ENCODE data around the gene CDSN.

Gene CDSN

GRCh38 chr6:31092769-31093505 lies 27.3 kb downstream of the CDSN start:
- no peaks in the 10 kb centered on the region for H3K9me3 ChIP-seq (ENCODE audit: control insufficient read depth, low read length)
- no peaks in the 10 kb centered on the region for H3K36me3 ChIP-seq (ENCODE audit: control insufficient read depth, insufficient read depth, low read length, severe bottlenecking)
- DNase-seq (ENCODE audit: low read depth) = no peak
- peaks cover 3% of the 10 kb centered on the region for H3K27me3 ChIP-seq (replicated peaks; ENCODE audit: control insufficient read depth, insufficient read depth, low read length)
- no peaks in the 10 kb centered on the region for H3K4me1 ChIP-seq (ENCODE audit: control insufficient read depth, insufficient read depth, low read length)
- H3K4me3 ChIP-seq (ENCODE audit: low read length) = no peak overlapping the region
- H3K9ac ChIP-seq (ENCODE audit: low read length) = no peak overlapping the region

GRCh38 chr6:31092238-31092637 lies 28.0 kb downstream of the CDSN start:
- H3K4me1 ChIP-seq (ENCODE audit: control insufficient read depth, insufficient read depth, low read length) = peaks cover 2% of the 10 kb centered on the region
- DNase-seq (ENCODE audit: low read depth) = no peak
- no peak overlapping the region for H3K4me3 ChIP-seq (ENCODE audit: low read length)
- H3K36me3 ChIP-seq (ENCODE audit: control insufficient read depth, insufficient read depth, low read length, severe bottlenecking) = no peaks in the 10 kb centered on the region
- H3K9me3 ChIP-seq (ENCODE audit: control insufficient read depth, low read length) = no peaks in the 10 kb centered on the region
- H3K9ac ChIP-seq (ENCODE audit: low read length) = no peak overlapping the region
- H3K27me3 ChIP-seq (replicated peaks; ENCODE audit: control insufficient read depth, insufficient read depth, low read length) = peaks cover 3% of the 10 kb centered on the region

GRCh38 chr6:31091680-31092079 lies 28.6 kb downstream of the CDSN start:
- Histone ChIP-seq H3K9ac (ENCODE audit: low read length) (no peak overlapping the region), H3K4me1 (ENCODE audit: control insufficient read depth, insufficient read depth, low read length) (peaks cover 8% of the 10 kb centered on the region), H3K27me3 (replicated peaks; ENCODE audit: control insufficient read depth, insufficient read depth, low read length) (peaks cover 3% of the 10 kb centered on the region), H3K9me3 (ENCODE audit: control insufficient read depth, low read length) (no peaks in the 10 kb centered on the region), H3K4me3 (ENCODE audit: low read length) (no peak overlapping the region), H3K36me3 (ENCODE audit: control insufficient read depth, insufficient read depth, low read length, severe bottlenecking) (no peaks in the 10 kb centered on the region)
- DNase-seq (ENCODE audit: low read depth) = no peak

- Histone ChIP-seq H3K9ac (ENCODE audit: low read length) (no peak overlapping the region), H3K36me3 (ENCODE audit: control insufficient read depth, insufficient read depth, low read length, severe bottlenecking) (no peaks in the 10 kb centered on the region), H3K4me3 (ENCODE audit: low read length) (no peak overlapping the region), H3K9me3 (ENCODE audit: control insufficient read depth, low read length) (no peaks in the 10 kb centered on the region), H3K27me3 (replicated peaks; ENCODE audit: control insufficient read depth, insufficient read depth, low read length) (peaks cover 3% of the 10 kb centered on the region), H3K4me1 (ENCODE audit: control insufficient read depth, insufficient read depth, low read length) (peaks cover 13% of the 10 kb centered on the region)
- DNase-seq (ENCODE audit: low read depth) = no peak
Observed at GRCh38 chr6:31090973-31091364, 29.3 kb downstream of the CDSN start.

- no peaks in the 10 kb centered on the region for H3K36me3 ChIP-seq (ENCODE audit: control insufficient read depth, insufficient read depth, low read length, severe bottlenecking)
- H3K4me3 ChIP-seq (ENCODE audit: low read length) = no peak overlapping the region
Observed at GRCh38 chr6:31090275-31090972, 29.8 kb downstream of the CDSN start.

GRCh38 chr6:31087494-31088089 lies 32.7 kb downstream of the CDSN start:
- Histone ChIP-seq H3K4me1 (ENCODE audit: control insufficient read depth, insufficient read depth, low read length) (peaks cover 22% of the 10 kb centered on the region), H3K9ac (ENCODE audit: low read length) (peak overlapping the region; percentile 60), H3K36me3 (ENCODE audit: control insufficient read depth, insufficient read depth, low read length, severe bottlenecking) (no peaks in the 10 kb centered on the region), H3K4me3 (ENCODE audit: low read length) (peak overlapping the region; percentile 9), H3K9me3 (ENCODE audit: control insufficient read depth, low read length) (no peaks in the 10 kb centered on the region), H3K27me3 (replicated peaks; ENCODE audit: control insufficient read depth, insufficient read depth, low read length) (no peaks in the 10 kb centered on the region)
- peak; percentile 98 for DNase-seq (ENCODE audit: low read depth)

More at GRCh38 chr6:31090275-31090972, 29.8 kb downstream of the CDSN start:
- H3K4me1 ChIP-seq (ENCODE audit: control insufficient read depth, insufficient read depth, low read length) = peaks cover 13% of the 10 kb centered on the region
- H3K9ac ChIP-seq (ENCODE audit: low read length) = no peak overlapping the region
- no peak for DNase-seq (ENCODE audit: low read depth)
- no peaks in the 10 kb centered on the region for H3K9me3 ChIP-seq (ENCODE audit: control insufficient read depth, low read length)
- H3K27me3 ChIP-seq (replicated peaks; ENCODE audit: control insufficient read depth, insufficient read depth, low read length) = peaks cover 3% of the 10 kb centered on the region

- no peaks in the 10 kb centered on the region for H3K9me3 ChIP-seq (ENCODE audit: control insufficient read depth, low read length)
- H3K4me3 ChIP-seq (ENCODE audit: low read length) = peak overlapping the region; percentile 35
- H3K4me1 ChIP-seq (ENCODE audit: control insufficient read depth, insufficient read depth, low read length) = peaks cover 22% of the 10 kb centered on the region
- DNase-seq (ENCODE audit: low read depth) = peak; percentile 62
- H3K9ac ChIP-seq (ENCODE audit: low read length) = peak overlapping the region; percentile 60
- no peaks in the 10 kb centered on the region for H3K27me3 ChIP-seq (replicated peaks; ENCODE audit: control insufficient read depth, insufficient read depth, low read length)
- H3K36me3 ChIP-seq (ENCODE audit: control insufficient read depth, insufficient read depth, low read length, severe bottlenecking) = no peaks in the 10 kb centered on the region
Observed at GRCh38 chr6:31086788-31087440, 33.3 kb downstream of the CDSN start.

- Histone ChIP-seq H3K4me3 (ENCODE audit: low read length) (no peak overlapping the region), H3K9ac (ENCODE audit: low read length) (no peak overlapping the region), H3K4me1 (ENCODE audit: control insufficient read depth, insufficient read depth, low read length) (peaks cover 22% of the 10 kb centered on the region), H3K36me3 (ENCODE audit: control insufficient read depth, insufficient read depth, low read length, severe bottlenecking) (no peaks in the 10 kb centered on the region), H3K27me3 (replicated peaks; ENCODE audit: control insufficient read depth, insufficient read depth, low read length) (no peaks in the 10 kb centered on the region), H3K9me3 (ENCODE audit: control insufficient read depth, low read length) (no peaks in the 10 kb centered on the region)
- DNase-seq (ENCODE audit: low read depth) = peak; percentile 63
Observed at GRCh38 chr6:31083742-31084354, 36.4 kb downstream of the CDSN start.

- H3K4me1 ChIP-seq (ENCODE audit: control insufficient read depth, insufficient read depth, low read length) = peaks cover 17% of the 10 kb centered on the region
- no peak overlapping the region for H3K4me3 ChIP-seq (ENCODE audit: low read length)
- no peaks in the 10 kb centered on the region for H3K9me3 ChIP-seq (ENCODE audit: control insufficient read depth, low read length)
- H3K9ac ChIP-seq (ENCODE audit: low read length) = no peak overlapping the region
- no peaks in the 10 kb centered on the region for H3K27me3 ChIP-seq (replicated peaks; ENCODE audit: control insufficient read depth, insufficient read depth, low read length)
- DNase-seq (ENCODE audit: low read depth) = no peak
- H3K36me3 ChIP-seq (ENCODE audit: control insufficient read depth, insufficient read depth, low read length, severe bottlenecking) = no peaks in the 10 kb centered on the region
Observed at GRCh38 chr6:31081872-31082271, 38.4 kb downstream of the CDSN start.

- H3K36me3 ChIP-seq (ENCODE audit: control insufficient read depth, insufficient read depth, low read length, severe bottlenecking) = no peaks in the 10 kb centered on the region
- no peaks in the 10 kb centered on the region for H3K27me3 ChIP-seq (replicated peaks; ENCODE audit: control insufficient read depth, insufficient read depth, low read length)
- H3K4me1 ChIP-seq (ENCODE audit: control insufficient read depth, insufficient read depth, low read length) = peaks cover 9% of the 10 kb centered on the region
- DNase-seq (ENCODE audit: low read depth) = peak; percentile 91
- peak overlapping the region; percentile 47 for H3K9ac ChIP-seq (ENCODE audit: low read length)
- no peak overlapping the region for H3K4me3 ChIP-seq (ENCODE audit: low read length)
- H3K9me3 ChIP-seq (ENCODE audit: control insufficient read depth, low read length) = no peaks in the 10 kb centered on the region
Observed at GRCh38 chr6:31079656-31080261, 40.5 kb downstream of the CDSN start.
